ENCODE data around the gene POLR2F.

GRCh38 chr22:37975153-37975552 lies 21.7 kb downstream of the POLR2F start:
- TF ChIP-seq ZNF274 (IDR thresholded peaks at IDR 0.05; ENCODE audit: low read depth, low read length) = no peak
- no peak for TF ChIP-seq SUZ12 (IDR thresholded peaks at IDR 0.05; ENCODE audit: extremely low read depth, insufficient read depth, insufficient read length)
- no peak for TF ChIP-seq YY1 (IDR thresholded peaks at IDR 0.05; ENCODE audit: insufficient read depth, insufficient read length)
